HG03354 (cell line): Measurements from ENCODE around the gene SNW1.
"Not testable (repeated sequence)": the region's sequence is repeated elsewhere in the genome, so short reads cannot be mapped to it uniquely, and the experiment has no call there.

ENCODE experiments used
- ATAC-seq: cut with Tn5 transposase; IDR thresholded peaks from one replicate; pipeline ENCODE4 v1.9.1; 2021; ENCODE audit warnings: mild to moderate bottlenecking; ENCODE audit not compliant: unreplicated experiment, poor library complexity, severe bottlenecking

The SNW1 gene

DNA sequence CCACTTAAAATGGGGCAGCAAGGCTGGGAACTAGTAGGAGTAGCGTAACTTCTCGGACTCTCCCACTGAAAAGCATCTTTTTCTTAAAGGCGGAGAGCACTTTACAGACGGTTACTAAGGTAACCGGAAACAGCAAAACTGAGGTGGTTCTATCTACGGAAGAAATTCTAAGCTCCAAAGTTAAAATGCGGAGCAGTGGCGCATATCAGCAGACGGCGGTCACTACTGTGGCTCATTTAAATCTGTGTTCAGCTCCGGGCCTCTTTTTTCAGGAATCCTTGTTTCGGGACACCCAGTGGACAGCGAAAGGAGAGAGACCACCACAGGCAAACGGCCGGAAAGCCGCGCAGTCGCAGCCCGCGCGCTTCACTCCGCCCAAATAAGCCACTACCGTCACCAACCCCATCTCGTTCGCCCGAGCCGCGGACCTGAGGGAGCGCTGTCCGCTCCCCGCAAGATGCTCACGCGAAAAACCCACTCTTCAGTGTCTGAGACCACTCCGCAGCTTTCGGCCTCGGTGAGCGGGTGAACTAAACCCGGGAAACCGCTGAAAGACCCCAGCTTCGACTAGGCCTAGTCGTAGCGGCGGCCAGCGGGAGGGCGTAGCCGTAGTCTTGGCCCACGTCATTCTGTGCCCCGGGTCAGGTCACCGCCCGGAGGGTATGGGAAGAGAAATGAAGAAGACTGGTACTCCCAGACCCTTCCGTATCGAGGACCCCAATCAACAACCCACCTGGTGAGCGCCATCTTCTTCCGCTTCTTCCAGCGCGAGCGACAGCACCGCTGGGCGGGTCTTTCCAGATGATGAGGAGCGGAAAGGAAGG lies at the start of gene SNW1:
Gene SNW1, minus strand, starts transcription at position 776 of the 824 bp plus-strand sequence. Its CDS starts 29 bp downstream, at position 747.
- ATAC-seq, result peak; percentile 92

- ATAC-seq, result no peak
These were observed 48.1 kb upstream of the SNW1 start for GRCh38 chr14:77809011-77809410.

DNA sequence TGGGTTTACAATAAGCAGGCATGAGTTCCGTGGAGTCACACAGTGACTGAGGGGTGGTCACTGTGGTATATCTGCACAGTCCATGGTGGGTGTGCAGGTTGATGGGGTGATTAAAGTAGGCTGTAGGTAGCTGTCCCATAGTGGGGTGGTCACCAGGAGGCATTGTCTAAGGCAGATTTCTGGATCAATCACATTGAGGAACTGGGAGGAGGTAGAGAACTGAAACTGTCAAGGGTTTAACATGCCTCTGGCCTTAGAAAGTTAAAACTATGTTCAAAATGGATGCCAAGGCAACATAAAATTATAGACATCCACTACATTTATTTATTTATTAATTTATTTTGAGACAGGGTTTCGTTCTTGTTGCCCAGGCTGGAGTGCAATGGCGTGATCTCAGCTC lies 47.3 kb upstream of the SNW1 start:
- no peak for ATAC-seq

GRCh38 chr14:77805706-77806105 lies 44.8 kb upstream of the SNW1 start:
- ATAC-seq, result no peak

DNA sequence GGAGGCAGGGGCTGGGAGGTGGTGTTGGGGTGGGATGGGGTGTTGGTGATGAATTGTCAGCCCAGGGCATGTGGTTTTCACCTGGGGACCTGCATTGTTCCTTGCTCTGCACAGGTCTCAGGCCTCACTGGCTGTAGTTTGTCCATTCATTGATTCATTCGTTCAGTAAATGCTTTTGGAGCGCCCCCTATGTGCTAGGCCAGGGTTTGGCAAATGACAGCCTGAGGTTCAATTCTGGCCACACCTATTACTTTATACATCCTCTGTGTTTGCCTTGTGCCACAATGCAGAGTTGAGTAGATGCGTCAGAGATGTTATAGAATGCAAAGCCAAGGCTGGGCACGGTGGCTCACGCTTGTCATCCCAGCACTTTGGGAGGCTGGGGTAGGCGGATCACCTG lies 43.6 kb upstream of the SNW1 start:
- ATAC-seq, result no peak

DNA sequence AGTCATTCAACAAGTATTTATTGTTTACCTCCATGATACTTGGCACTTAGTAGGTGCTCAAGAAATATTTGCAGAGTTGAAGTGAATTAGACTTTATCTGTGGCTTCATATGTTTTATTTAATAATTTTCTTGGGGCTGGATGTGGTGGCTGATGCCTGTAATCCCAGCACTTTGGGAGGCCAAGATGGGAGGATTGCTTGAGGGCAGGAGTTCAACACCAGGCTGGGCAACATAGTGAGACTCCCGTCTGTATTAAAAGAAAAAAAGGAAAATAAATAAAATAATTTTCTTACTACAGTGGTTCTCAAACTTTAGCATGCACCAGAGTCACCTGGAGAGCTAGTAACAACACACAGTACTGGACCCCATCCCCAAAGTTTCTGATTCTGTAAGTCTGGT lies 39.9 kb upstream of the SNW1 start:
- no peak for ATAC-seq

GRCh38 chr14:77799863-77800730 lies 39.1 kb upstream of the SNW1 start, which contains the start of gene ADCK1:
TSS of gene ADCK1 (plus strand) at chr14:77800109. CDS start at chr14:77818979, 18,870 bp downstream.
- peak; percentile 97 for ATAC-seq

DNA sequence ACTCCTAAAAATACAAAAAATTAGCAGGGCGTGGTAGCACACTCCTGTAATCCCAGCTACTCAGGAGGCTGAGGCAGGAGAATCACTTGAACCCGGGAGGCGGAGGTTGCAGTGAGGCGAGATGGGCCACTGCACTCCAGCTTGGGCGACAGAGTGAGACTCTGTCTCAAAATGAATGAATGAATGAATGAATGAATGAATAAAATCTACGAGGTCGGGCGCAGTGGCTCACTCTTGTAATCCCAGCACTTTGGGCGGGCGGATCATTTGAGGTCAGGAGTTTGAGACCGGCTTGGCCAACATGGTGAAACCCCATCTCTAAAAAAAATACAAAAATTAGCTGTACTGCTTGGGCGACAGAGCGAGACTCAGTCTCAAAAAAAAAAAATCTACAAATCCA lies 38.5 kb upstream of the SNW1 start:
- ATAC-seq, result peak; percentile 1

- no peak for ATAC-seq
These were observed 33.4 kb upstream of the SNW1 start for GRCh38 chr14:77794357-77794756.

GRCh38 chr14:77793255-77793654 lies 32.3 kb upstream of the SNW1 start:
- ATAC-seq, result not testable (repeated sequence)

DNA sequence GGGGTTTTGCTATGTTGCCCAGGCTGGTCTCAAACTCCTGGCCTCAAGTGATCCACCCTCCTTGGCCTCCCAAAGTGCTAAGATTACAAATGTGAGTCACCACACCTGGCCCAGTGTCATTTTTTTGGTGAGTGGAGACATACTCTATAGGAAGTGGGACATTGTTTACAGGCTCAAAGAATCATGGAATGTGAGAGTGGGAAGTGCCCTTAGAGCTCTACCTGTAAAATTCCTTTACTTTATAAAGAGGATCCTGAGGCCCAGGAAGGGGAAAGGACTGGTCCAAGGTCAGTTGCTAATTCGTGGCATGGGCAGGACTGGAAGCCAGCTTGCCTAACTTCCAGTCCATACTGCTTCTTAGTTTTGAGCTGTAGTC lies 30.3 kb upstream of the SNW1 start:
- no peak for ATAC-seq

DNA sequence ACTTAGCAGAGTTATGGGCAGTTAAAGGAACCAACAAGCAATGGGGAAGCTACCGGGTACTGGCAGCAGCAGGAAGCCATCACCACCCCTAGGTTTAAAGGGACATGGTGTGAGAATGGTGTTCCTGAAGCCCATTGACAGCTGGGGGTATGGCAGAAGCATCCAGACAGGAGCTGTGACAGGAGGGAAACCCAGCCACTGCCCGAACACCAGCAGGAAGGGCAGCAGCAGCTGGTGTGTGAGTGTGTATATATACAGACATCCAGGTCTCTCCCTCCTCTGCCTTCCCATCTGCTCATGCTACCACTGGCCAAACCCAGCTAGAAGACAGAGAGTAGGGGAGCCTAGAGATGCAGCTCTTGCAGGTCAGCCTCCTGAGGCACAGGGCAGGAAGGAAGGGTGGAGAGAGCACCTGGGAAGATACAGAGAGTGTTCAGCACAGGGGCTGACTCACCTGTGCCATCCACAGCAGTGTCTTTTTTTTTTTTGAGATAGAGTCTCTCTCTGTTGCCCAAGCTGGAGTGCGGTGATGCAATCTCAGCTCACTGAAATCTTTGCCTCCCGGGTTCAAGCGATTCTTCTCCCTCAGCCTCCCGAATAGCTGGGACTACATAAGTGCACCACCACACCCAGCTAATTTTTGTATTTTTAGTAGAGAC lies 29.7 kb upstream of the SNW1 start:
- ATAC-seq, result no peak

DNA sequence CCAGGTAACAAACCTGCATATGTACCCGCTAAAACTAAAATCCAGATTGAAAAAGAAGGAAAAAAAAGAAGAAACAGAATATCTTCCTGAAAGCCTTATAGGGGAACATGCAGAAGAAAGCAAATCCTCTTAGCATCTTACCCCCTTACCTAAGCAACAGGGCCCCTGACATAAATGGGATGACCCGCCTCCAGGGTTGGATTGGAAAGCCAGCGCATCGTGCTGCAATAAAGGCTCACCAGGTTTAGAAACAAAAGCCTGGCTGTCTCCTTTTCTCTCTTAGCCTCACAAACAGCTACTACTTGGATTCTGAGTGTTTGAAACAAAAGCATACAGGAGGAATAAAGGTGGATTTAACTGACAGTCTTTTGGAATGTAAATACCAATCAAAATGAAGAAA lies 25.2 kb upstream of the SNW1 start:
- no peak for ATAC-seq

DNA sequence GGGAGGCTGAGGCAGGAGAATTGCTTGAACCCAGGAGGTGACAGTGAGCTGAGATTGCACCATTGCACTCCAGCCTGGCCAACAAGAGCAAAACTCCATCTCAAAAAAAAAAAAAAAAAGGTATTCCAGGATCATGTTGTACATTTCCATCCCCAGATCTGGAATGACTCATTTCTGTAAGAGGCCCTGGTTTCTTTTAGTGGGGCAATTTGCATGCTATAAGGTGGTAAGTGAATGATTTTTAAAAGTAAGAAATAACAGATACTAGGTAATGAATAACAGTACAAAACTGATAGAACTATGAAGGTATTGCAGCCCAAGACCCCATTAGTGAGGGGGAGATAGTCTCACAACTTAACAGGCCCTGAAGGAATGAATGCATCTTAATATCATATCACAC lies 21.2 kb upstream of the SNW1 start:
- no peak for ATAC-seq

GRCh38 chr14:77773966-77774365 lies 13.0 kb upstream of the SNW1 start:
- ATAC-seq, result not testable (repeated sequence)

GRCh38 chr14:77768442-77769069 lies 7.6 kb upstream of the SNW1 start:
- ATAC-seq, result not testable (repeated sequence)

DNA sequence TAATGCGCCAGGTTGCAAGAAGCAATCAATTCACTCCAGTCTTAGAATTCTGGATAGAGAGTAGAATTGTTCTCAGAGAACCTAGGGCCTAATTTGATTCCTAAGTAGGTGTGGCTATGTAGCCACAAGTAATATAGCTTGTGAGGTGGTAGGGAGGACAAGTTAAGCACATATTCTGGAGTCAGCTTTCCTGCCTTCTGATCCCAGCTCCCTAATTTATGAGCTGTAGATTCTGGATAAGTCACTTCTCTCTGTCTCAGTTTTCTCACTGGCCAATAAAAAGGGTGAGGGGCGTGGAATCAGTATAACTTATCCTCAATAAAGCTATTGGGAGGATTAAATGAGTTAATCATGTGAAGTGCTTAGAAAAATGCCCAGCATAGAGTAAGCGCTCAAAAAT lies 3.0 kb upstream of the SNW1 start:
- no peak for ATAC-seq

GRCh38 chr14:77763316-77763715 lies 2.4 kb upstream of the SNW1 start:
- no peak for ATAC-seq

- ATAC-seq, result peak; percentile 25
These were observed 412 bp upstream of the SNW1 start for GRCh38 chr14:77761205-77761931.
